Stimulated activated CD4-positive, alpha-beta T cell treated with anti-CD3 and anti-CD28 coated beads, Interleukin-1b, Interleukin-23, amount 100 ng/mL, for 24 hours (primary cell): Measurements from ENCODE around the gene OR6B3.
"Not testable (repeated sequence)": the region's sequence is repeated elsewhere in the genome, so short reads cannot be mapped to it uniquely, and the experiment has no call there.

Source experiments
- DNase-seq, 4 experiments: peaks; one replicate each; pipeline ENCODE4 v3.0.0-alpha.2; 2020; ENCODE audit warnings: low read depth in 4 of 4, low spot score in 1 of 4

The OR6B3 gene

GRCh38 chr2:240044096-240044495 lies 9.2 kb downstream of the OR6B3 start:
- DNase-seq = not testable (repeated sequence)

- DNase-seq = no peak
These were observed 9.9 kb downstream of the OR6B3 start for GRCh38 chr2:240043279-240043989.

GRCh38 chr2:240042740-240043139 lies 10.6 kb downstream of the OR6B3 start:
- DNase-seq = no peak

GRCh38 chr2:240041363-240041762 lies 12.0 kb downstream of the OR6B3 start:
- no peak for DNase-seq

- no peak for DNase-seq
These were observed 16.0 kb downstream of the OR6B3 start for GRCh38 chr2:240037358-240037757.

- no peak for DNase-seq
These were observed 20.0 kb downstream of the OR6B3 start for GRCh38 chr2:240033330-240033678.

- DNase-seq = no peak
These were observed 20.7 kb downstream of the OR6B3 start for GRCh38 chr2:240032406-240033329.

GRCh38 chr2:240030379-240031094 lies 22.8 kb downstream of the OR6B3 start, which contains the start of gene OR6B2:
Gene OR6B2, minus strand, starts transcription at chr2:240030429. Its CDS starts 0 bp downstream, at chr2:240030429.
- DNase-seq = no peak

- peak in 3 of 4 experiments; percentile 1 to 6 (median 4) for DNase-seq
These were observed 28.6 kb downstream of the OR6B3 start for GRCh38 chr2:240024766-240025165.

- DNase-seq = no peak
These were observed 29.5 kb downstream of the OR6B3 start for GRCh38 chr2:240023792-240024191.

- peak; percentile 29 to 53 (median 44) for DNase-seq
These were observed 31.7 kb downstream of the OR6B3 start for GRCh38 chr2:240021488-240022104.

- no peak for DNase-seq
These were observed 35.1 kb downstream of the OR6B3 start for GRCh38 chr2:240018071-240018750.

GRCh38 chr2:240014327-240014726 lies 39.0 kb downstream of the OR6B3 start:
- no peak for DNase-seq

GRCh38 chr2:240013343-240013742 lies 40.0 kb downstream of the OR6B3 start:
- DNase-seq = no peak

- no peak for DNase-seq
These were observed 50.3 kb downstream of the OR6B3 start for GRCh38 chr2:240002983-240003382.

GRCh38 chr2:240000671-240001070 lies 52.6 kb downstream of the OR6B3 start:
- no peak for DNase-seq

- no peak for DNase-seq
These were observed 55.5 kb downstream of the OR6B3 start for GRCh38 chr2:239997686-239998409.
